HG03558 (cell line): ENCODE results near the gene ELOA2.
"Not testable (repeated sequence)": the region's sequence is repeated elsewhere in the genome, so short reads cannot be mapped to it uniquely, and the experiment has no call there.

Source experiments
- ATAC-seq: cut with Tn5 transposase; IDR thresholded peaks from one replicate; pipeline ENCODE4 v1.9.1; 2021; ENCODE audit warnings: moderate number of reproducible peaks; ENCODE audit not compliant: unreplicated experiment; ENCODE audit errors: extremely low read depth

The ELOA2 gene

DNA sequence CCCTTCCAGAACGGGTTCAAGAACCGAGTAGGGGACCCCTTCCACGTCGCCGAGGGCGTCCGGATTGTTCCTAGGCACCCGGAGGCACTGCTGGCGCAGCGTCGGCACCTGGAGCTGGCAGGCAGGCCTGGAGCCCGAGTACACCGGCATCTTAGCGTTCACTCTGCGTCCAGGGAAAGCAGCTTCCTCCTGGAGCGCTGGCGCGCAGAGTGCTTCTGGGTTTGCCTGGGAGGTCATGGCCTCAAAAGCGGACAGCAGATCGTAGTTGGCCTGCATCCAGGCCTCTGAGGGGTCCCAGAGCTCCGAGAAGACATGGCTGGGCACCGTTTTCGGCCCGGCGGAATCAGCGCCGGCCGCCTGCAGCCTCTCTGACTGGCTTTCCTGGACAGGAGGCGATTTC is 12.6 kb downstream of the ELOA2 start:
- ATAC-seq: not testable (repeated sequence)

DNA sequence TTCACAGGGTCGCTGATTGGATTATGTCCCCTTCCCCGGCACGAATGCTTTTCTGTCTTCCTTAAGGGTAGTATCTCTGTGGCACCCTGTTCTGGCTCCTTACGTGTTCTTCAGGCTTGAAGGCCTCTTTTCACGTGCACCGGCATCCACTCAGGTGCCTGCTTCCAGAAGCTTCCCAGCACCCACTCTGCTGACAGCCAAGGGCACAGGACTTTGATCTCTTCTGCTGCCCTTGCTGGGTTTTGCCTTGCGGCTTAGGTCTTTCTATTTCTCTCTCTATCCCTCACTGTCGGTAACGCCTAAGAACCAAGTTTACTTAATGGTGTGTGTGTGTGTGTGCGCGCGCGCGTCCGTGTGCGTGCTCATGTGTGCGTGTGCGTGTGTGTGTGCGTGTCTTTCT is 14.7 kb downstream of the ELOA2 start:
- ATAC-seq: not testable (repeated sequence)

DNA sequence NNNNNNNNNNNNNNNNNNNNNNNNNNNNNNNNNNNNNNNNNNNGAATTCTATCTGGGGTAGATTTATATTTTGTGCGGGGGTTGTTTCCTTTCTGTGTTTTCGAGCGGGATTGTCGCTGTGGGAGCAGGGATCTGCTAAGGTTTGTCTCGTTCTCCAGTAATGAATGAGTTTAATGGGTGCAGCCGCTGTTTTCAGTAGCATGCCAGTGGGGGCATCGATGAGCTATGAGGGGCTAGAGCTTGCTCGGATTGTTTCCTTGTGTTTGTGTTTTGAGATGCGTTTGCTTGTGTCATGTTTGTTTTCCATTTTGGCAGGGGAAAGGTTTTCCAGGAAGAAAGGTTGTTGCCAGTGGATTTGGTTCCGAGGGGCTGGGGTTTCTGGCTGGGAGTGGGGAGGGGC is 15.6 kb downstream of the ELOA2 start:
- ATAC-seq: not testable (repeated sequence)
